ENCODE data around the gene PNLIPRP1. TPM values are rescaled to one million over a fixed set of nuclear protein-coding genes. Genes with fewer than 3 reads are reported as not detected.

The PNLIPRP1 gene
- total RNA-seq, 1 donor from 2014 or later = not detected

DNA sequence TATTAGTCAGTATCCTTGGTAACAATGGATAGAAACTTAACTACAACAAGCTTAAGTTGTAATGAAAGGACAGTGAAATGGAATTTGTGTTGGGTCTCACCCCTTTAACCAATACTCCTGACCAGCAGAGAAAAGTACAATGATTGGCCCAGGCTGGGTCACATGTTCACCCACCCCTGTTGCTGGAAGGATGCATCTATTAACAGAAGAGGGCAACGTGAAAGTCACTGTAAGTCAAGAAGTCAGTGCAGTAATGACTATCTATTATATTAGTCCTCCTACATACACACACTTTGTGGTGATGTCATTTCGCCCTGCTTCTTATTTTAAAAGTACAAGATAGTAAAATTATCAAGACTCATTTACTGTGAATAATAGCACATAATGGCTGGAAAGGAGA, 46.2 kb downstream of the PNLIPRP1 start:
- DNase-seq = no peak
- no peak overlapping the region for H3K27ac ChIP-seq (replicated peaks)
- H3K9me3 ChIP-seq (replicated peaks) = peaks cover 12% of the 10 kb centered on the region
- intact Hi-C loops (cut with micrococcal nuclease) = no loop called here
- H3K4me3 ChIP-seq = no peak overlapping the region
- no peaks in the 10 kb centered on the region for H3K36me3 ChIP-seq
- peaks cover 4% of the 10 kb centered on the region for H3K27me3 ChIP-seq (ENCODE audit: low read depth)
- H3K4me1 ChIP-seq = no peaks in the 10 kb centered on the region
- TF ChIP-seq, protein P1, sequence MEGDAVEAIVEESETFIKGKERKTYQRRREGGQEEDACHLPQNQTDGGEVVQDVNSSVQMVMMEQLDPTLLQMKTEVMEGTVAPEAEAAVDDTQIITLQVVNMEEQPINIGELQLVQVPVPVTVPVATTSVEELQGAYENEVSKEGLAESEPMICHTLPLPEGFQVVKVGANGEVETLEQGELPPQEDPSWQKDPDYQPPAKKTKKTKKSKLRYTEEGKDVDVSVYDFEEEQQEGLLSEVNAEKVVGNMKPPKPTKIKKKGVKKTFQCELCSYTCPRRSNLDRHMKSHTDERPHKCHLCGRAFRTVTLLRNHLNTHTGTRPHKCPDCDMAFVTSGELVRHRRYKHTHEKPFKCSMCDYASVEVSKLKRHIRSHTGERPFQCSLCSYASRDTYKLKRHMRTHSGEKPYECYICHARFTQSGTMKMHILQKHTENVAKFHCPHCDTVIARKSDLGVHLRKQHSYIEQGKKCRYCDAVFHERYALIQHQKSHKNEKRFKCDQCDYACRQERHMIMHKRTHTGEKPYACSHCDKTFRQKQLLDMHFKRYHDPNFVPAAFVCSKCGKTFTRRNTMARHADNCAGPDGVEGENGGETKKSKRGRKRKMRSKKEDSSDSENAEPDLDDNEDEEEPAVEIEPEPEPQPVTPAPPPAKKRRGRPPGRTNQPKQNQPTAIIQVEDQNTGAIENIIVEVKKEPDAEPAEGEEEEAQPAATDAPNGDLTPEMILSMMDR (IDR thresholded peaks at IDR 0.05; ENCODE audit: borderline replicate concordance) = no peak

- intact Hi-C loops (cut with micrococcal nuclease) = no loop called here
- no peak overlapping the region for H3K27ac ChIP-seq (replicated peaks)
- H3K9me3 ChIP-seq (replicated peaks) = peaks cover 12% of the 10 kb centered on the region
- no peaks in the 10 kb centered on the region for H3K36me3 ChIP-seq
- peaks cover 10% of the 10 kb centered on the region for H3K27me3 ChIP-seq (ENCODE audit: low read depth)
- no peaks in the 10 kb centered on the region for H3K4me1 ChIP-seq
- DNase-seq = no peak
- TF ChIP-seq, protein P1 (IDR thresholded peaks at IDR 0.05; ENCODE audit: borderline replicate concordance) = no peak
- no peak overlapping the region for H3K4me3 ChIP-seq
These were observed 47.1 kb downstream of the PNLIPRP1 start for GRCh38 chr10:116637830-116638229.

- intact Hi-C loops (cut with micrococcal nuclease) = no loop called here
- Histone ChIP-seq H3K27ac (replicated peaks) (no peak overlapping the region), H3K27me3 (ENCODE audit: low read depth) (peaks cover 40% of the 10 kb centered on the region), H3K4me3 (no peak overlapping the region), H3K9me3 (replicated peaks) (peaks cover 26% of the 10 kb centered on the region), H3K4me1 (no peaks in the 10 kb centered on the region), H3K36me3 (no peaks in the 10 kb centered on the region)
- DNase-seq = no peak
- TF ChIP-seq, protein P1 (IDR thresholded peaks at IDR 0.05; ENCODE audit: borderline replicate concordance) = no peak
These were observed 55.7 kb downstream of the PNLIPRP1 start for GRCh38 chr10:116646502-116646901.

- H3K9me3 ChIP-seq (replicated peaks) = peaks cover 26% of the 10 kb centered on the region
- intact Hi-C loops (cut with micrococcal nuclease) = no loop called here
- no peak overlapping the region for H3K27ac ChIP-seq (replicated peaks)
- H3K4me1 ChIP-seq = no peaks in the 10 kb centered on the region
- no peaks in the 10 kb centered on the region for H3K36me3 ChIP-seq
- DNase-seq = no peak
- no peak overlapping the region for H3K4me3 ChIP-seq
- H3K27me3 ChIP-seq (ENCODE audit: low read depth) = peaks cover 26% of the 10 kb centered on the region
- TF ChIP-seq, protein P1 (IDR thresholded peaks at IDR 0.05; ENCODE audit: borderline replicate concordance) = no peak
These were observed 58.1 kb downstream of the PNLIPRP1 start for GRCh38 chr10:116648903-116649302.

DNA sequence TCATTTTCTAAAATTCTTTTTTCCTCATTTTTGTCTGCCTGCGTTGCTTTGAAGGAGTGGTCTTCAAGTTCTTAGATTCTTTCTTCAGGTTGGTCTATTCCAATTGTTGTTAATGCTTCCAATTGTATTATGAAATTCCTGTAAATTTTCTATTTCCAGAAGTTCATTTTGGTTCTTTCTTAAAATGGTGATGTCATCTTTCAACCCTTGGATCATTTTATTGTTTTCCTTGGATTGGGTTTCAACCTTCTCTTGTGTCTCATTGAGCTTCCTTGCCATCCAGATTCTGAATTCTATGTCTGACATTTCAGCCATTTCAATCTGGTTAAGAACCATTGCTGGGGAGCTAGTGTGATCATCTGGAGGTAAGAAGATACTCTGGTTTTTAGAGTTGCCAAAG, 63.1 kb downstream of the PNLIPRP1 start:
- H3K27ac ChIP-seq (replicated peaks) = no peak overlapping the region
- H3K4me3 ChIP-seq = no peak overlapping the region
- peaks cover 25% of the 10 kb centered on the region for H3K9me3 ChIP-seq (replicated peaks)
- H3K27me3 ChIP-seq (ENCODE audit: low read depth) = peaks cover 40% of the 10 kb centered on the region
- no peaks in the 10 kb centered on the region for H3K36me3 ChIP-seq
- intact Hi-C loops (cut with micrococcal nuclease) = no loop called here
- no peak for DNase-seq
- TF ChIP-seq, protein P1 (IDR thresholded peaks at IDR 0.05; ENCODE audit: borderline replicate concordance) = no peak
- H3K4me1 ChIP-seq = no peaks in the 10 kb centered on the region

- Histone ChIP-seq H3K27ac (replicated peaks) (no peak overlapping the region), H3K9me3 (replicated peaks) (peaks cover 15% of the 10 kb centered on the region), H3K4me3 (no peak overlapping the region), H3K36me3 (no peaks in the 10 kb centered on the region), H3K4me1 (no peaks in the 10 kb centered on the region), H3K27me3 (ENCODE audit: low read depth) (peaks cover 40% of the 10 kb centered on the region)
- TF ChIP-seq, protein P1 (IDR thresholded peaks at IDR 0.05; ENCODE audit: borderline replicate concordance) = no peak
- DNase-seq = no peak
- intact Hi-C loops (cut with micrococcal nuclease) = no loop called here
These were observed 64.1 kb downstream of the PNLIPRP1 start for GRCh38 chr10:116654816-116655215.

Data from left ventricle myocardium inferior (tissue), 1 donor.